K562 (cell line): ENCODE measurements around the gene OPCML. TPM values are rescaled to one million over a fixed set of nuclear protein-coding genes. Genes with fewer than 3 reads are reported as not detected.

Source experiments
- ATAC-seq: fragments of 200-7000 bp; cut with Tn5 transposase; 3 replicates; pipeline ENCODE4 v1.9.1; 2020; ENCODE audit warnings: moderate library complexity
- BruUV-seq: library from RNA; stranded (reverse); fragments of 400-500 nt; replicated peaks from 2 replicates; lab custom pipeline; 2021; lab: Mats Ljungman, UMichigan
- CTCF ChIA-PET: fragments of 300-600 bp; formaldehyde crosslinking; extraction: SDS; loops from one replicate; lab custom pipeline; 2021; ENCODE audit warnings: low intra/inter-chr PET ratio; lab: Yijun Ruan, JAX
- POLR2A ChIA-PET: fragments of 300-600, 350-650 bp; sonication (Branson Sonifier 250); formaldehyde crosslinking; extraction: SDS; loops from one replicate; lab custom pipeline; 2021; ENCODE audit warnings: antibody characterized with exemption, inconsistent platforms; lab: Yijun Ruan, JAX
- DNase-seq, 4 experiments: peaks; one replicate each; pipeline versions ENCODE4 v3.0.0 to v3.0.0-alpha.2; 2011 to 2018; ENCODE audit warnings: low spot score in 3 of 4, mixed read lengths in 3 of 4; ENCODE audit errors: extremely low read depth in 1 of 4
- FAIRE-seq: peaks from 2 replicates; lab custom pipeline; 2011; peaks lifted over from hg19 to GRCh38; lab: Jason Lieb, UNC
- H2AFZ ChIP-seq: 2 replicates; pipeline ENCODE4 v1.6.0; 2011; ENCODE audit warnings: low read depth, low read length, control low read depth, inconsistent platforms
- H3K27ac ChIP-seq: fragments of 200-600 bp; 3 replicates; pipeline ENCODE4 v1.8.0; 2011; ENCODE audit warnings: low read depth, mild to moderate bottlenecking, control low read depth, inconsistent platforms, low read length, moderate library complexity, mixed read lengths; ENCODE audit errors: extremely low read depth
- H3K27me3 ChIP-seq, 2 experiments: fragments of 300-600 bp in 1 of 2; 2 replicates in 1 of 2; 3 replicates in 1 of 2; pipeline versions ENCODE4 v1.6.0 to v1.8.0; 2011; ENCODE audit warnings: inconsistent platforms in 2 of 2, low read length in 2 of 2, mild to moderate bottlenecking in 1 of 2, mixed read lengths in 1 of 2, moderate library complexity in 1 of 2; ENCODE audit not compliant: control insufficient read depth in 2 of 2, insufficient read depth in 2 of 2
- H3K36me3 ChIP-seq: fragments of 300-600 bp; 3 replicates; pipeline ENCODE4 v1.8.0; 2011; ENCODE audit warnings: mild to moderate bottlenecking, low read length, inconsistent platforms; ENCODE audit not compliant: control insufficient read depth, insufficient read depth
- H3K4me1 ChIP-seq, 2 experiments: fragments of 200-600 bp in 1 of 2; replicated peaks in 1 of 2; 2 replicates in 1 of 2; 3 replicates in 1 of 2; pipeline versions ENCODE4 v1.5.1 to v1.8.0; 2011; ENCODE audit warnings: inconsistent platforms in 2 of 2, low read length in 2 of 2, mild to moderate bottlenecking in 1 of 2, mixed read lengths in 1 of 2, moderate library complexity in 1 of 2; ENCODE audit not compliant: control insufficient read depth in 2 of 2, insufficient read depth in 2 of 2
- H3K4me2 ChIP-seq: 2 replicates; pipeline ENCODE4 v1.6.1; 2011; ENCODE audit warnings: low read length, control low read depth, inconsistent platforms, mixed read lengths; ENCODE audit not compliant: insufficient read depth
- H3K4me3 ChIP-seq: fragments of 200-600 bp; sonication (generic), shearing (Covaris generic); 2 replicates; pipeline ENCODE4 v1.5.1; 2016; ENCODE audit warnings: control low read depth, inconsistent platforms
- H3K79me2 ChIP-seq: fragments of 200-600 bp; 3 replicates; pipeline ENCODE4 v1.8.0; 2011; ENCODE audit warnings: low read length, inconsistent platforms; ENCODE audit not compliant: control insufficient read depth, insufficient read depth
- H3K9ac ChIP-seq, 2 experiments: 2 replicates each; pipeline versions ENCODE4 v1.6.0 to v1.6.1; 2011; ENCODE audit warnings: low read depth in 2 of 2, low read length in 2 of 2, control low read depth in 1 of 2, inconsistent platforms in 1 of 2, mild to moderate bottlenecking in 1 of 2, mixed read lengths in 1 of 2; ENCODE audit not compliant: insufficient read depth in 1 of 2
- H3K9me1 ChIP-seq: one replicate; pipeline ENCODE4 v1.6.0; 2011; ENCODE audit warnings: inconsistent platforms, mild to moderate bottlenecking, low read length, moderate library complexity; ENCODE audit not compliant: control insufficient read depth, insufficient read depth
- H3K9me3 ChIP-seq: replicated peaks from 2 replicates; pipeline ENCODE4 v1.5.1; 2011; ENCODE audit warnings: low read depth, low read length, inconsistent platforms; ENCODE audit not compliant: control insufficient read depth, insufficient read depth
- H4K20me1 ChIP-seq: replicated peaks from 2 replicates; pipeline ENCODE4 v1.6.1; 2011; ENCODE audit warnings: low read length, inconsistent platforms, mixed read lengths; ENCODE audit not compliant: control insufficient read depth, insufficient read depth
- BRD9 ChIP-seq: fragments of 450-650 bp; IDR thresholded peaks from 2 replicates; pipeline ENCODE4 v1.6.1; 2018; ENCODE audit warnings: low read depth; ENCODE audit not compliant: partially characterized antibody
- CGGBP1 ChIP-seq: fragments of 250-450 bp; sonication (Bioruptor Pico); IDR thresholded peaks from 2 replicates; pipeline ENCODE4 v1.9.0; 2021; ENCODE audit warnings: mild to moderate bottlenecking
- E2F3 ChIP-seq: fragments of 250-450 bp; sonication (Bioruptor Pico); IDR thresholded peaks from 2 replicates; pipeline ENCODE4 v1.4.0; 2020; ENCODE audit warnings: mild to moderate bottlenecking
- KLF1 ChIP-seq: fragments of 450-650 bp; IDR thresholded peaks from 2 replicates; pipeline ENCODE4 v1.6.1; 2016; ENCODE audit warnings: missing genetic modification characterization, missing compliant biosample characterization
- L3MBTL2 ChIP-seq: fragments of 450-650 bp; IDR thresholded peaks from 2 replicates; pipeline ENCODE4 v1.6.1; 2016; ENCODE audit warnings: mild to moderate bottlenecking, moderate library complexity
- LEF1 ChIP-seq: fragments of 450-650 bp; IDR thresholded peaks from 2 replicates; pipeline ENCODE4 v1.6.1; 2016; ENCODE audit warnings: mild to moderate bottlenecking
- MAFK ChIP-seq: IDR thresholded peaks from 2 replicates; pipeline ENCODE4 v1.6.1; 2011; ENCODE audit warnings: low read length, improper control_type of control experiment
- MTA1 ChIP-seq: fragments of 450-650 bp; IDR thresholded peaks from 2 replicates; pipeline ENCODE4 v1.6.1; 2017; ENCODE audit warnings: borderline replicate concordance
- NEUROD1 ChIP-seq: fragments of 150-350 bp; IDR thresholded peaks from 2 replicates; pipeline ENCODE4 v1.6.1; 2014; ENCODE audit warnings: borderline replicate concordance, low read length, low read depth; ENCODE audit not compliant: partially characterized antibody
- NR2C1 ChIP-seq, 2 experiments: fragments of 450-650 bp; IDR thresholded peaks; 2 replicates each; pipeline ENCODE4 v1.6.1; 2017; ENCODE audit warnings: mild to moderate bottlenecking in 2 of 2, antibody characterized with exemption in 1 of 2, inconsistent platforms in 1 of 2, missing compliant biosample characterization in 1 of 2, missing genetic modification characterization in 1 of 2
- RUNX1 ChIP-seq: sonication (generic); IDR thresholded peaks from 2 replicates; pipeline ENCODE4 v1.6.1; 2016; ENCODE audit warnings: antibody characterized with exemption, low read depth
- SMARCC2 ChIP-seq: fragments of 450-650 bp; IDR thresholded peaks from 2 replicates; pipeline ENCODE4 v1.6.1; 2017; ENCODE audit warnings: antibody characterized with exemption, moderate library complexity, mild to moderate bottlenecking, low read depth
- THRAP3 ChIP-seq: fragments of 450-650 bp; IDR thresholded peaks from 2 replicates; pipeline ENCODE4 v1.6.1; 2016; ENCODE audit warnings: mild to moderate bottlenecking, inconsistent platforms, borderline replicate concordance
- YY1 ChIP-seq, 3 experiments: IDR thresholded peaks; 2 replicates each; pipeline ENCODE4 v1.6.1; 2011; ENCODE audit warnings: low read length in 2 of 3, mild to moderate bottlenecking in 2 of 3, moderate library complexity in 2 of 3, borderline replicate concordance in 1 of 3, control low read depth in 1 of 3, low read depth in 1 of 3; ENCODE audit not compliant: insufficient read depth in 3 of 3, insufficient replicate concordance in 2 of 3, control insufficient read depth in 1 of 3, insufficient read length in 1 of 3; ENCODE audit errors: extremely low read depth in 1 of 3
- ZNF124 ChIP-seq: sonication (generic); formaldehyde crosslinking; IDR thresholded peaks from 2 replicates; pipeline ENCODE4 v1.8.1; 2022; ENCODE audit warnings: missing genetic modification reagents
- ZNF253 ChIP-seq: fragments of 250-450 bp; sonication (Bioruptor Pico); conservative IDR thresholded peaks from 2 replicates; pipeline ENCODE4 v1.6.1; 2021; ENCODE audit warnings: mild to moderate bottlenecking
- ZNF280B ChIP-seq: fragments of 250-450 bp; sonication (Bioruptor Pico); IDR thresholded peaks from 2 replicates; pipeline ENCODE4 v1.5.1; 2021; ENCODE audit warnings: mild to moderate bottlenecking
- ZNF3 ChIP-seq: fragments of 250-450 bp; sonication (Bioruptor Pico); IDR thresholded peaks from 2 replicates; pipeline ENCODE4 v1.5.0; 2021; ENCODE audit warnings: mild to moderate bottlenecking, moderate library complexity
- ZNF507 ChIP-seq: conservative IDR thresholded peaks from 2 replicates; pipeline ENCODE4 v1.6.1; 2017; ENCODE audit warnings: missing genetic modification characterization, missing compliant biosample characterization
- ZSCAN32 ChIP-seq: fragments of 450-650 bp; formaldehyde crosslinking; IDR thresholded peaks from 2 replicates; pipeline ENCODE4 v1.4.0; 2020; ENCODE audit warnings: mild to moderate bottlenecking, moderate library complexity
- WGBS: fragments of 100-300 bp; shearing (Covaris generic); methylation state at CpG from one replicate; pipeline ENCODE4 v1.1.6; 2016; ENCODE audit warnings: low coverage, mixed read lengths; ENCODE audit not compliant: insufficient coverage; ENCODE audit errors: missing lambda C conversion rate; 5-methylcytosine and 5-hydroxymethylcytosine counted together
- in situ Hi-C: fragments of 300-500 bp; cut with MboI; formaldehyde crosslinking; loops from 4 replicates; pipeline ENCODE4 v1.15.0; 2018; ENCODE audit warnings: inconsistent platforms, mixed read lengths
- intact Hi-C: fragments of 100-400 bp; cut with micrococcal nuclease; formaldehyde crosslinking; loops from 2 replicates; pipeline ENCODE4 v1.14.2; 2022
- polyA plus RNA-seq, 8 experiments: library from polyadenylated mRNA; depleted of rRNA in 4 of 8; stranded (reverse) in 5 of 8; unstranded in 3 of 8; fragments of >200 nt; fragmentation: Nextera tagmentation in 2 of 8; fragmentation: Illumina TruSeq in 1 of 8; extraction: Ambion mirVana in 2 of 8; extraction: Trizol in 1 of 8; gene quantifications; 2 replicates each; pipeline versions ENCODE4 v1.2.1 to v1.2.3, GENCODE V29; 2011 to 2014; ENCODE audit warnings: inconsistent platforms in 1 of 8, missing spikeins in 1 of 8
- total RNA-seq, 7 experiments: library from RNA; depleted of rRNA in 6 of 7; stranded (reverse); fragments of >200 nt in 6 of 7; fragmentation: Illumina TruSeq in 2 of 7; extraction: Trizol in 2 of 7; gene quantifications; 2 replicates each; pipeline versions ENCODE4 v1.2.1 to v1.2.3, GENCODE V29; 2011 to 2021; ENCODE audit warnings: low replicate concordance in 1 of 7

Gene OPCML
- total and polyA plus RNA-seq, 9 of the 15 experiments (the other 6 are each of a cell fraction or from before 2014, with no cell fraction given) = not detected

- TF ChIP-seq KLF1 (tag) (no peak), NR2C1 (IDR thresholded peaks at IDR 0.05) (no peak), NR2C1 (tag; IDR thresholded peaks at IDR 0.05) (no peak), MTA1 (no peak), RUNX1 (no peak), ZNF507 (tag) (no peak), YY1 (IDR thresholded peaks at IDR 0.05; ENCODE audit: borderline replicate concordance in 1 of 3, control insufficient read depth in 1 of 3, extremely low read depth in 1 of 3, insufficient read depth in 3 of 3, insufficient read length in 1 of 3, insufficient replicate concordance in 2 of 3, low read depth in 1 of 3, low read length in 2 of 3) (no peak), LEF1 (no peak), NEUROD1 (no peak), SMARCC2 (no peak), ZNF3 (no peak)
Measured at GRCh38 chr11:133012803-133013202, 519.5 kb downstream of the OPCML start (continued).

- no peaks in the 10 kb centered on the region for H3K36me3 ChIP-seq
- H2AFZ ChIP-seq = no peak overlapping the region
- no peak overlapping the region for H3K9ac ChIP-seq
- no peaks in the 10 kb centered on the region for H4K20me1 ChIP-seq
- no peaks in the 10 kb centered on the region for H3K4me1 ChIP-seq
- BruUV-seq = no TSS peak
- ChIA-PET POLR2A (interaction anchor here (0.7 kb wide), 1 partner anchor 10 kb away, joined by 3 read pairs; no protein-coding TSS in a partner anchor), CTCF (no interaction called here)
- no peaks in the 10 kb centered on the region for H3K27me3 ChIP-seq
- H3K4me2 ChIP-seq = no peak overlapping the region
- in situ Hi-C loops = no loop called here
- H3K27ac ChIP-seq = no peak overlapping the region
- H3K79me2 ChIP-seq = no peaks in the 10 kb centered on the region
- H3K9me1 ChIP-seq = no peaks in the 10 kb centered on the region
- no peaks in the 10 kb centered on the region; the same call in 1 of the 2 replicates for H3K9me3 ChIP-seq
- WGBS = 0% methylated on average over 2 of the region's 2 CpGs
- FAIRE-seq = no peak
- intact Hi-C loops = no loop called here
- no peak overlapping the region for H3K4me3 ChIP-seq
- ATAC-seq = no peak
- no peak for DNase-seq
- TF ChIP-seq ZNF124 (CRISPR knock-in tag) (no peak), BRD9 (no peak), ZNF280B (CRISPR knock-in tag) (no peak), CGGBP1 (no peak), ZSCAN32 (CRISPR knock-in tag) (no peak), MAFK (no peak), ZNF253 (CRISPR knock-in tag) (no peak), E2F3 (CRISPR knock-in tag) (no peak), THRAP3 (no peak), L3MBTL2 (no peak)
Measured at GRCh38 chr11:133011604-133012003, 520.7 kb downstream of the OPCML start.
